ENCODE results near the gene EGR1.

- TF ChIP-seq CTCF (IDR thresholded peaks at IDR 0.05) (no peak), EZH2phosphoT487 (IDR thresholded peaks at IDR 0.05) (no peak), EZH2 (IDR thresholded peaks at IDR 0.05) (no peak)
These were observed 5.9 kb upstream of the EGR1 start for GRCh38 chr5:138459311-138459933.
